Spleen (tissue), 3 donors: ENCODE results near the gene CORO1A.
"Not testable (repeated sequence)": the region's sequence is repeated elsewhere in the genome, so short reads cannot be mapped to it uniquely, and the experiment has no call there.

Source experiments
- POLR2A ChIP-seq, 3 donors: fragments of 450-650 bp; IDR thresholded peaks; one replicate each; pipeline ENCODE4 v1.5.1; 2017; ENCODE audit warnings: antibody characterized with exemption in 3 of 3, mild to moderate bottlenecking in 1 of 3
- POLR2AphosphoS5 ChIP-seq, 3 donors: sonication (generic); formaldehyde crosslinking; IDR thresholded peaks; one replicate each; pipeline ENCODE4 v1.5.1; 2017; ENCODE audit warnings: antibody characterized with exemption in 3 of 3

- TF ChIP-seq POLR2A, POLR2AphosphoS5 (IDR thresholded peaks at IDR 0.05): not testable (repeated sequence)
Measured at GRCh38 chr16:30199049-30199448, 15.6 kb downstream of the CORO1A start, which contains the start of gene SULT1A3.
